ENCODE results near the gene CDK6. TPM values are rescaled to one million over a fixed set of nuclear protein-coding genes. Genes with fewer than 3 reads are reported as not detected.

CDK6 gene
- total RNA-seq, 2 experiments from 2014 or later, result 229 to 236 TPM

DNA sequence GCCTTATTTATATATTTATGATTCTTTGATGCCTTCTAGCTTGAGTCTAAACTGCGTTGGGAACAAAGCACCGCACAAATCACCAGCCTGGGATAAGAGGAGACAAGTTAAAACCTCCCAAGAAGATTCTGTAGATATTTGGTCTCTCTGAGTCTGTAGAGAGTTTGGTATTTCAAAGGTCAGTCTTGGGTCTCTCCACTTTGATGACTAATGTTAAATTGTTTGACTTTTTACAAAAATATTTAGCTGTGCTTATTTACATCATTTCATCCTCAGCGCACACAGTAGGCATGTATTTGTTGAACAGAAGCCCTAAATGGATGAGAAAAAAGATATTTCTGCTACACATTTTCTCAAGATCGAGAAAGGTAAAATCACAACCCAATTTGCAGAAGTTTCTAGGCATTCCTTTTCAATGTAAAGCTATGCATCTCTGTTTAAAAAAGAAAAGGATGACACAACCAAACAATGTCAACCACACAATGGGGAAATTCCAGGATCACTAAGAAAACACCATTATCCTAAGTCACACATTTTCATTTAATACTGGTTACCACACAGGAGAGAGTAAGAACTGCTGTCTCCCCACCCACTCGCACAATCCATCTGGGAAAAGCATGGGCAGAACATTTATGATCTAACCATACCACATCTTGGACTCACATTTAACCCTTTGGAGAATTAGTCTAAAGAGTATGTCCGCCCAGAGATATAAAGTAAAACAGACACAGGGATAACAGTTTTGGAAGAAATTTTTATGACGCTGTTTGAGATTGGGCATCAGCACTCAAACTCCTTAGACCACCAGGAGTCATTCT, 4.4 kb downstream of the CDK6 start:
- ChIA-PET POLR2A (interaction anchor here (1.0 to 2.1 kb wide), 6 partner anchors 17 to 199 kb away, joined by 3 to 11 read pairs (median 6); no protein-coding TSS in a partner anchor), CTCF (interaction anchor here (1.0 to 2.3 kb wide), 10 partner anchors 8 to 212 kb away, joined by 3 to 9 read pairs (median 4); no protein-coding TSS in a partner anchor)

DNA sequence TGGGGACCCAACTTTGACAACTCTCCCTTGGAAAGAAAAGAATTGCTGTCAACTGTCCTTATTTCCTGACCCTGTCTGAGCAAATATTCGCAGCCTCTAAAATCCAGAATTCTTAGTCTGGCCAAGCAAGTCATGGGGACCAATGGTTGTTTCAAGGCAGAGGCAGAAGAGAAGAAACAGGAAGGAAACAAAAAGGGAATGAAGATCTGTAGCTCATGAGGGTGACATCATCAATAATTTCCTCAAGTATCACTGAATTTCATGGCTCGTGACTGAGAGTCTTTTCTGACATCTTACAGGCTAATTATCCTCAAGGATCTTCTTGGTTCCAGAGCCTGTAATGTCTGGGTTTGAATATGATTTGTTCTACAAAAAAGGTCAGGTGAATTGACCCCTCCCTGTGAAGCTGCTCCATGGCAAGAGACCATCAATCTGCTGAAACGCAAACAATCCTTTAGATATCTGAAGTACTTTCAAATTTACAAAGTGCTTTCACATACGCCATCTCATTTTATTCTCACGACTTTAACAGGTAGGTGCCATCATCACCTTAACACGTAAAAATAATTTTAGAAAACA, 5.8 kb downstream of the CDK6 start:
- POLR2A ChIA-PET, result interaction anchor here (0.9 kb wide), 1 partner anchor 253 kb away, joined by 3 read pairs; no protein-coding TSS in a partner anchor
- CTCF ChIA-PET, result no interaction called here

DNA sequence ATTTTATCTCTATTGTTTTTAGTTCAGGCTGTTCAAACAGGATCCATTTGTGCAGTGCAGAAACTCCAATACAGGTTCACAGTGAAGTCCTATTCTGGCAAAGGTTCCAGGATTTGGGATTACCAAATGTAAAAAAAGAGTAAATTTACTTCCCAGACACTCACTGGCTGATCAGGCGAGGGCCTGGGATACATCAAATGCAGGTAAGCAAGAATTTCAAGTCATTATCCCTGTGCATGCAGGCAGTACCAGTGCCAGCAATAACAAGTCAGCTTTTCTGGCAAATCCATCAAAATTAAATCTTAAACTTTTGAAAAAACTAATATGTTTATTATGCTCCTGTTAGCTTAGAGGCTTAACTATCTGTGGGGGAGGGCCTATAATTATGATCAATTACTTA, 6.3 kb downstream of the CDK6 start:
- ChIA-PET POLR2A (interaction anchor here (0.5 to 0.9 kb wide), 2 partner anchors 49 to 252 kb away, joined by 3 read pairs; no protein-coding TSS in a partner anchor), CTCF (no interaction called here)

DNA sequence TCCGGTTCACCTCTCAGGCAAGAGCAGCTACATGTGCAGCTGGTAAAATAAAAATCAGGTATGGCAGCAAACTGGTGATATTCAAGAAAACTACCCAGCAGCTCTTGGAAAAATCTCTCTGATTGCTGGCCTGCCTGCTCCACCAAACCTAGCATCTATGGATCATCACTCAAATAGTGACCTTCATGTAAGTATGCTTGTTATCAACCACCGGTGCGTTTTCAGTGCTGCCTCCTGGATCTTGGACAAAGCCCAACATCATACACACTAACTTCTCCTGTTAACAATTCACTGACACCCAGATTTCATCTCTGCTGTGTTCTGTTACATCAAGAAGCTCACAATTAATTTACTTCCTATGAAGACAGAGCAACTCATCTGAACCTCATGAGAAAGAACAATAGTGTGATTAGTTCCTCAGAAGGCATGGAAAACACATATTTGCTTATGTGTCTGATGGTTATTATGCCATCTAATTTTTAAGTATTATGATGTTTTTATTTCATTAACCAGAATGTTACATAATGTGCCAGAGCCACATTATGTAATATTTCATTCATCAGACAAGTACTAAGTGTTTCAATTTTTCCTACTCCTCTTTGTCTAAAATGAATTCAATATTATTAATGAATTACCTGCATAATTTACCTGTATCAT, 8.8 kb downstream of the CDK6 start:
- CTCF ChIA-PET, result no interaction called here

DNA sequence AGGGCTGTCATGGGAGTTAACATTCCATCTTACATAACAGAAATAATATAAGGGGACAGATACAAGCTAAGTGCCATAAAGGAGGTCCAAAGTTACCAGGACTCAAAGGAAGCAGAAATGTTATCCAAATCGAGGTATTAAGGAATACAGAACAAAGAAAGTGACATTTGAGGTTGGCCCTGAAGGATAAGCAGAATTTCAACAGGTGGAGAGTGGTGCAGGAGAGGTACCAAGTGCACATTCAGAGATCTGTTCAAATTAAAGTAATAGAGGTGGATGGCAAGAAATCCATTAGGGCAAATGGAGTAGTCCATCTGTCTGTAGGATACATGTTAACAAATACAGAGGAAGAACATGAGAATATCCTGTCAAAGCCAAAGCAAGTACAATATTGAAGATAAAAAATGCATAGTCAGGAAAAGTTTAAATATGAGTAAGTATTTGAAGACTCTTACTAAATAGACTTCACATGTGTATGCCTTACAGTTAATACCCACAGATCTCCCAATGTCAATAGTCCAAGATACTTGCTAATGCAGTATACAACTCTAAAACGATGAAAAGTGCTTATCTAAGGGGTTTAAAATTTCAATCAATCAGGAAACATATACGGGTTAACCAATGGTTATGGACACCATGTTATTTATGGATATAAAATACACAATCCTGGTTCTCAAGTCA, 10.0 kb downstream of the CDK6 start:
- POLR2A ChIA-PET, result no interaction called here
- CTCF ChIA-PET, result no interaction called here

More for the DNA sequence above, 8.8 kb downstream of the CDK6 start:
- POLR2A ChIA-PET, result no interaction called here

DNA sequence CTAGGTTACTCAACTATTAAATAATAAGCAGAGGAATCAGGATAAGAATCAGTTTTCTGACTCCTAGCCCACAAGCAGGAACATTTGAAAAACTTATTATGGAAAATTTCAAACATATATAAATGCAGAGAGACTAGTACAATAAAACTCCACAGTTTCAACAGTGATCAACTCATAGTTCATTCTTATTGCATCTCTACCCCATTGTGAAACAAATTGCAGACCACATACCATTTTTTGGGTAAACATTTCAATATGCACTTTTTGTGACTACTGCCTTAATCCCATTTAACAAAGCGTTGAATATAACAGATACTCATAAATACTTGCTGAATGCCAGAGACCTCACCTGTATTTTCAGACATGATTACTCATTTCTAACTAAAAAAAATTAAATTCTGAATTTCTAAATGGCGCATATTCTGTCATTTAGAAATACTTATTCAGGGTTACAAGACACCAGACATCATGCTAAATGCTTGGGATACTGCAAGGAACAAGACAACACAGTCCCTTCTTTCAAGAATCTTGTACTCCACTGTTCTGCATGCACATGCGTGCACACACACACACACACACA, 11.4 kb downstream of the CDK6 start:
- POLR2A ChIA-PET, result no interaction called here
- CTCF ChIA-PET, result no interaction called here

DNA sequence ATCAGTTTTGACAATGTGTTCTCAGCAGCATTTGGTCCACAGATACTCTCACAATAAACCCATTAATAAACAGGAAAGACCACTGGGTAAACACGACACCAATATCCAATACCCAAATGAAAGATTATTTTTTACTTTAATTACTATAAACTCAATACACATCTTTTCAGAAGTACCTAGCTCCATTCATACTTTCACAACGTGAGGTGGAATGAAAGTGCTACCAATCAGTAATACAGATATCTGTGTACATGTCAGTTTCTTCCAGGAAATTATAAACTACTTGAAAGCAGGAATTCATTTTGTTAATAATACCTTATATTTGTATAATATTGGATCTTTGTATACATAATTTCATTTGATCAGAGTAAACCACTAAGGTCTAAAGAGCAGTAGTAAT, 11.9 kb downstream of the CDK6 start:
- ChIA-PET POLR2A (no interaction called here), CTCF (interaction anchor here (1.6 kb wide), 1 partner anchor 8 kb away, joined by 9 read pairs; no protein-coding TSS in a partner anchor)

DNA sequence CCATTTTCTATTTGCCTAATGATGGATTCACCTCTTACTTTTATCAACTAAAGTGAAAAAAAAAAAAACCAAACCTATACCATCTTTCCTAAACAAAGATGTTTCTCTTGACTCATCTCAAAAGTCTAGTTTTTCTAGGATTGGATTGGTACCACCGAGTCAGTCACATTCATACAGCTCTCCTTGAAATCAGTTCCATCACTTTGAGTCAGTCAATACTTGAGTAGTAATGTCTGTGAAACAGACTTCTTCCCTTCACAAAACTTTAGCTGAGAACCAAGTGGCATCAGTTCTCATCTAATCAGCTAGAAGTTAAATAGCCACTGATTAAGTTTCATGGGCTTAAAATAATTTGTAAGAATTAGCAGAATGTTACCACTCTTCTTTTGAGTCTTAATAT, 13.3 kb downstream of the CDK6 start:
- ChIA-PET CTCF (interaction anchor here (0.7 to 1.6 kb wide), 3 partner anchors 9 to 74 kb away, joined by 3 to 9 read pairs (median 5); no protein-coding TSS in a partner anchor), POLR2A (interaction anchor here (0.6 to 0.8 kb wide), 3 partner anchors 13 to 220 kb away, joined by 3 to 6 read pairs (median 4); no protein-coding TSS in a partner anchor)

DNA sequence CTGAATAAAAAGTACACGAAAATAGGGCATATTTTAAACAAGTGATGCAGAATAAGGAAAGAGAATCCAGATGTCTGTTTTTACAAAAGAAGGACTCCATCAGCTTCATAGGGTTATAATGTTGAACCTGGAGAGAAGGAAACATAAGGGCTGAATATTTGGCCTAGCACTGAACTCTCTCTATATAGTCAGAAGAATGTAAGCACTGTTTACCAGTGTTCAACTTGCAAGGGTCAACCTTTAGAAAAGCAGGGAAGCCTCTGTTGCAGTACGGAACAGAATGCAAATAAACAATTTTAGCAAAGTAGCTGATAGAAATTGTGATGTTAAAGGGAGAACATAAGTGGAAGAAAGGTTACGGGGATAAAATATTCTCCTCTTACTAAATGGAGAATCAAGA, 16.2 kb downstream of the CDK6 start:
- ChIA-PET CTCF (interaction anchor here (1.8 kb wide), 1 partner anchor 13 kb away, joined by 5 read pairs; no protein-coding TSS in a partner anchor), POLR2A (no interaction called here)

DNA sequence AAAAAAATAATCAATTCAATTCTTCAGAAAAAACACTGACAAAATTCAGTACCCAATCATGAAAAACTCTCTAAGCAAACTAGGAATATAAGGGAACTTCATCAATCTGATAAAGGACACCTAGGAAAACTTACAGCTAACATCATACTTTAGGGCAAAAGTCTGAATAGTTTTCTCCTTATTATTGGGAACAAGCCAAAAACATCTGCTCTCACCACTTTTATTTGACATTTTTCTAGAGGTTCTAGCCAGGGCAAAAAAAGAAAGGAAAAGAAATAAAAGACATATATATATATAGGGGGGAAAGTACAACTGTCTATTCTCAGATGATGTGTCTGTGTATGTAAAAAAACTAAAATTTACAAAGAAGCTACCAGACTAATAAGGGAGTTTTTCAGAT, 19.0 kb downstream of the CDK6 start:
- POLR2A ChIA-PET, result no interaction called here
- CTCF ChIA-PET, result interaction anchor here (1.4 to 2.0 kb wide), 2 partner anchors 16 to 19 kb away, joined by 3 to 7 read pairs; partner anchors contain the start of gene CDK6

DNA sequence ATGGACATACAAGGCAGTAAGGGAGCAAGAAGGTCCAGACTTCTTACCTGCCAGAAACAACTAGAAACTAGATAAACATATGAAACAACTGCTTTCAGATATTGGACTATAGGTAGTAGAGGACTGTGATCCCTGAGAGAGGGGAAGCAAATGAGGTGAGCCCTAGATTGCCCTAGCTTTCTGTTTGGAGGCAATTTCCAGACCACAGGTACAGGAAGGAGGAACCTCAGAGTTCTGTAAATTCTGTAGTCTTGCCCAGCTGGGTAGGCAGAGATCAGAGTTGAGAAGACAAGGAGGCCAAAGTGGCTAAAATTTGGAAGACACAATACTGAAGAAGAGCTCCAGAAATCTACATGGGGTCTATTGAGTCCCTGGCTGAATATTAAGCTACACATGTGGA, 21.0 kb downstream of the CDK6 start:
- POLR2A ChIA-PET, result interaction anchor here (1.7 kb wide), 1 partner anchor 17 kb away, joined by 5 read pairs; no protein-coding TSS in a partner anchor
- CTCF ChIA-PET, result interaction anchor here (0.8 kb wide), 1 partner anchor 17 kb away, joined by 3 read pairs; no protein-coding TSS in a partner anchor

DNA sequence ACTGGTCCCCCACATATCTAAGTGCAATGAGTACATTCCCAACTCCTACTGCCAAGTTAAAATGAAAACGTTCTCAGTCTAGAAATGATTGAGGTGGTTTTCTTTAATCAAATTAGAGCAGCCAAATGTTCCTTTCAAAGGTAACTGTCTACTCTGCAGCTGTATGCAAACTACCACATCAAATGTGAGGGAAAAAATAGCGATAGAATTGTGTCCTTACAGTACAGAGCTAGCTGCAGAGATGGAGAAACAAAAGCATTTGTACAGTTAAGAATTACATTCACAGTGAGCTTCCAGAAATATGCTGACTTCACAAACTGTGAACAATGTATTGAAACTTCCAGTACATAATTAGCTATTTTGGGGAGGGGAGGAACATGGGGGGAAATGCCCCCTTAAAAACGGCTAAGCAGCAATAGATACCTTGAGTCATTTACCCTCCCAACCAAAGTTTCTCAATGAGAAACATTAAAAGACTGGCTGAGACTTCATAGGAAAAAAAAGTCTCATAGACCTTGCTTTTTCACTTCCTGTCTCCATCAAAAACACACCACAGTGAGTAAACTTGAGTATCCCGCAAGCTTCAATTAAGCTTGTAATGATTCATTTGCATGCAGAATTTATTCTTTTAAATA, 22.9 kb downstream of the CDK6 start:
- ChIA-PET POLR2A (interaction anchor here (1.2 to 2.3 kb wide), 4 partner anchors 19 to 181 kb away, joined by 3 to 11 read pairs (median 6); no protein-coding TSS in a partner anchor), CTCF (interaction anchor here (1.2 kb wide), 2 partner anchors 19 to 104 kb away, joined by 3 to 4 read pairs; no protein-coding TSS in a partner anchor)

DNA sequence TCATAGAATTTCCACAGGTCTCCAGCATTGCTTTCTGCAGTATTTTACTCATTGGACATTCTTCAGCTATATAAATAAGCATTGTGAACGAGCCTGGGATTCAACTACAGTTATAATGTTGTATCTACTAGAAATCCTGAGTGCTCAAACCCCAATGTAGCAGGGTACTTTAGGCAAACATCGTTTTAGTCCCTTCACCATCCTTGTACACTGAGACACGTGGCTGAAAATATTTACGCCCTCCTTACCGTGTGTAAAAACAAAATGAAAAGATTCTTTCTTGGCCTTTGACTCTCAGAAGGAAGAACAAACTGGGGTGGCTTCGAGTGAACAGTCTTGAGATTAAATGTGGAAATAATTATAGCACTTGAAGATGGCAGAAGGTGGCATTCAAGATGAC, 25.2 kb downstream of the CDK6 start:
- ChIA-PET CTCF (interaction anchor here (1.5 kb wide), 1 partner anchor 22 kb away, joined by 4 read pairs; no protein-coding TSS in a partner anchor), POLR2A (no interaction called here)

DNA sequence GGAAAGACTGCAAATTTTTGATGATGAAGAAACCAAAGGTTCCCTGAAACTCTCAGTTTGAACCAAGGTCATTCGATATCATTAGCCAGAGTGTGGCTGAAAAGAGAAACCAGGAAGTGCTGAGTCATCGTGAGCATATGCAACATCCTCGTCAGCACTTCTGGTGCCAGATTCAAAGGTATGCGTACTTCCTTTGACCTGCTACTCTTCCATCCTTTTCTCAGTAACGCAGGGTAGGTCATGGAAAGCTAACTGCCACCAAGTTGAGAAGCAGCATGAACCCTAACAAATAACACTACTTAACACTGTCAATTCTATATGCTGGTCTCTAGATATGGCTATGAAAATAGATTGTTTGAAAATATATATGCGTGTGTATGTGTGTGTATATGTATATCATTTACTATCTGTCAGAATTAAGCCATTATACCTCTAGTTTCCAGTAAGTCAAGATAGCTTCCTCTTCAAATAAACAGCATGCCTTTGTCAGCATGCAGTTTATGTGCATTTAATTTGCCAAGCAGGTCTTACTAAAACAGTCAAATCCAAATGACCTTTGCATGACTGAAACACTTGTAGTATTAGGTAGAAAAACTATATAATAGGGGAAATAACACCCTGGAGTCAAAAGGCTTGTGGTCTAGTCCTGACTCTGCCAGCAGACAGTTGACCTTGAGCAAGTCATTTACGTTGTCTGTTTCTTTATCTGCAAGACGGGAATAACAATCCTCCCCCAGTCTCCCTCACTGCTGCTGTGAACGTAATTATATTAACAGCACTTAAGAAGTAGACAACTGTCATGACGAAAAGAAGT, 26.4 kb downstream of the CDK6 start:
- ChIA-PET CTCF (interaction anchor here (0.8 to 1.9 kb wide), 3 partner anchors 23 to 189 kb away, joined by 3 to 8 read pairs (median 3); no protein-coding TSS in a partner anchor), POLR2A (interaction anchor here (0.7 to 1.0 kb wide), 2 partner anchors 9 to 23 kb away, joined by 3 to 5 read pairs; no protein-coding TSS in a partner anchor)

DNA sequence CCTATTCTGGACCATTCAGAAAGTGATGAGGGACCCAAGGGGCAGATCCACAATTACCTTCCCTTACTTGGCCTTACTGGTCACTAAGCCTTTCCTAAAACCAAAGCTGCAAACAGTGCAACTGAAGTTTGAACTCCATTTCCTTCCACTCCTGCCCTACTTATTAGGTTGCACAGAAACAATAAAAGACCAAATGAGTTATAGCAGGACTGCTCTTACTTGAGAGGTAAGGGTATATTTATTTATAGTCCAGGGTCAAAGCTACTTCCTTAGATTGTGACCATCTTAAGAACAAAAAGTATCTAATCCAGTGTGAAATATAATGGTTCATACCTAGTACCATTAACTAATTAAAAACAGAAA, 27.0 kb downstream of the CDK6 start:
- CTCF ChIA-PET, result interaction anchor here (0.8 to 1.9 kb wide), 3 partner anchors 24 to 189 kb away, joined by 3 to 8 read pairs (median 3); no protein-coding TSS in a partner anchor
- POLR2A ChIA-PET, result interaction anchor here (1.0 kb wide), 1 partner anchor 24 kb away, joined by 5 read pairs; no protein-coding TSS in a partner anchor

DNA sequence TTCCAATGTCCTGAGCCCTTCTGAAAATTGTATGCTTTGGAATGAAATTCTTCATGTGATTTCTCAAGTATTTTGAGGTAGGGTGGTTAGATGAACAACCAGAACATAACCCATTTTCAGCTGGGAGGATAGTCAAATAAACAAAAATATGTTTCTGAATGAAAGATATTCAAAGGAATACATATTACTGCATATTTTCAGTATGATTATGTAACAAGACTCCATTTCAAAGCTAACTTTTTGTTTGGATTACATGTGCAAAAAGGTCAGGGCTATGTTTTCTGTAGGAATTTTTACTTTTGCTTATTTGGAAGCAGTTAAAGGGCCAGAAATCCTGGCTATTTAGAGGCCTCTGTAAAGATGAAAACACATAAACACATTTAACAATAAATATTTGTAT, 27.7 kb downstream of the CDK6 start:
- CTCF ChIA-PET, result interaction anchor here (1.9 kb wide), 1 partner anchor 24 kb away, joined by 8 read pairs; no protein-coding TSS in a partner anchor
- POLR2A ChIA-PET, result interaction anchor here (0.9 kb wide), 1 partner anchor 9 kb away, joined by 3 read pairs; no protein-coding TSS in a partner anchor

DNA sequence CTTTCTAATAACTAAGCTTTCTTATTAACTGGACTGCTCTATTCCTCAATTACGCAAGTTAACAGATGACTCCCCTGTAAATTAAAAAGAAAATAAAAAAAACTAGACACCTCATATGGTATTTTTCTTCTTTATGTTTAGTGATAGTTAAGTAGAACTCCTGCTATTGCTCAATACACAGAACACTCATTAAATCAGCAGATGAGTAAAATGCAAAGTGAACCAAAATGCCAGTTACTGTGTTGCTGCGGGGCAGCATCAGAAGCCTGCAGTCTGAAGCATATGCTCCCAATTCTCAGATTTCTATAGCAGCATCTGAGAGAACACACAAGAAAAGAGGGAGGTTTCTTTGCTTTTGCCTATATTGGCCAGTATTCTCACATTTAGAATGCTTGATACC, 28.4 kb downstream of the CDK6 start:
- POLR2A ChIA-PET, result interaction anchor here (0.9 kb wide), 1 partner anchor 8 kb away, joined by 3 read pairs; no protein-coding TSS in a partner anchor
- CTCF ChIA-PET, result no interaction called here

Data from activated CD8-positive, alpha-beta memory T cell treated with anti-CD3 and anti-CD28 coated beads for 36 hours (primary cell).